HG02678 (cell line): Measurements from ENCODE around the gene PYGO1.
"Not testable (repeated sequence)": the region's sequence is repeated elsewhere in the genome, so short reads cannot be mapped to it uniquely, and the experiment has no call there.

ENCODE experiments used
- ATAC-seq: cut with Tn5 transposase; IDR thresholded peaks from one replicate; pipeline ENCODE4 v1.9.1; 2021; ENCODE audit warnings: mild to moderate bottlenecking, moderate library complexity; ENCODE audit not compliant: unreplicated experiment

Gene PYGO1, protein sequence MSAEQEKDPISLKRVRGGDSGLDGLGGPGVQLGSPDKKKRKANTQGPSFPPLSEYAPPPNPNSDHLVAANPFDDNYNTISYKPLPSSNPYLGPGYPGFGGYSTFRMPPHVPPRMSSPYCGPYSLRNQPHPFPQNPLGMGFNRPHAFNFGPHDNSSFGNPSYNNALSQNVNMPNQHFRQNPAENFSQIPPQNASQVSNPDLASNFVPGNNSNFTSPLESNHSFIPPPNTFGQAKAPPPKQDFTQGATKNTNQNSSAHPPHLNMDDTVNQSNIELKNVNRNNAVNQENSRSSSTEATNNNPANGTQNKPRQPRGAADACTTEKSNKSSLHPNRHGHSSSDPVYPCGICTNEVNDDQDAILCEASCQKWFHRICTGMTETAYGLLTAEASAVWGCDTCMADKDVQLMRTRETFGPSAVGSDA

GRCh38 chr15:55588070-55588814, at the start of gene PYGO1:
TSS of gene PYGO1 (minus strand) at chr15:55588345. CDS start at chr15:55587883, 462 bp downstream.
- peak; percentile 70 for ATAC-seq

- ATAC-seq = no peak
These were observed 48.9 kb upstream of the PYGO1 start for GRCh38 chr15:55637086-55637485.

- no peak for ATAC-seq
These were observed 45.6 kb upstream of the PYGO1 start for GRCh38 chr15:55633731-55634130.

DNA sequence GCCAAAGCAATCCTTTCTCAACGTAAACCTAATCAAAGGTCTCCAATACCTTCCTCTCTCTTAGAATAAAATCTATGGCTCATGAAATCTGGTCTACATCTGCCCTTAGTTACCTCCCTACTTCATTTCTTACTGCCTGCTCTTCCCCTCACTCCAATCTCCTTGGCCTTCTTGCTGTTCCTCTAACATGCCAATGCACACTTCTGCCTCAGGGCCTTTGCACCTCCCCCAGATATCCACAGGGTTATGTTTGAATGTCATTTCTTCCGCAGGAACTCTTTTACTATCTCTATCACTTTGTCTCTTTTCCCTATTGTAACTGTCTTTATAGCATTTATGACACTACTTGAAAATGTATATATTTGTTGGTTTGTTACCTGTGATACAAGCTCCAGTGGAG, 44.3 kb upstream of the PYGO1 start:
- ATAC-seq = no peak

- ATAC-seq = no peak
These were observed 42.7 kb upstream of the PYGO1 start for GRCh38 chr15:55630858-55631257.

DNA sequence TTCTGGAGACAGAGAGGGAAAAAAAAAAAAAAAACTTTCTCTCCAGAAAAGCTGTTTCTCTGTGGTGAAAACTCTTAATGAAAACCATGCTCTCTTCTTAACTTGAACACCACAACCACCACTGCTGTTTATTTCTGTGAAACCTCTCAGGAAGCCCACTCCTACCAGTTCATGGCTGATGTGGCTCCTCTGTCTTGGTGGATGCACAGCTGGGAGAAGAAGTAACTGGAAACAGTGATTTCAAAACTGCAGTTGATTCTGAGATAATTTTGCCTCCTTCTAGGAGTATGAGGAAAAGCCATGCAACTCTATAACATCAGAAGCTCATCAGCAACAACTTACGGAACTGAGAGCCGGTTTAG, 40.2 kb upstream of the PYGO1 start:
- no peak for ATAC-seq

GRCh38 chr15:55627730-55628368, 39.7 kb upstream of the PYGO1 start:
- no peak for ATAC-seq

- no peak for ATAC-seq
These were observed 31.6 kb upstream of the PYGO1 start for GRCh38 chr15:55619783-55620182.

GRCh38 chr15:55618387-55618786, 30.2 kb upstream of the PYGO1 start:
- ATAC-seq = no peak

- ATAC-seq = no peak
These were observed 27.3 kb upstream of the PYGO1 start for GRCh38 chr15:55615445-55615844.

DNA sequence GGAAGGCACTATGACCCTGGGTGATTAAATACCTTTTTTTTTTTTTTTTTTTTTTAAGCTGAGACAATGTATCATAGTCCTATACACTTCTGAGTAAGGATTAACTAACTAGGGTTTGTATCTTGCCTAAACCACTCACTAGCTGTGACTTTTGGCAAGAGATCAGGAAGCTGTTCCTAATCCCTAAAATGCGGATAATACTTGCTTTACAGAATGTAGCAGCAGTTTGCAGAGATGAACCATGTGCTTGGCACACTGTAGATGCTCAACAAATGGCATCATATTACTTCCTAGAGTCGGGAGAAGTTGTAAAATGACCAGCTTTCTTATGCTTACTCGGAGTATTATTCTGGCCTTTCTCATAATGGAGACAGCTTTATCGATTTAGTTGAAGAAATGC, 25.6 kb upstream of the PYGO1 start:
- no peak for ATAC-seq

DNA sequence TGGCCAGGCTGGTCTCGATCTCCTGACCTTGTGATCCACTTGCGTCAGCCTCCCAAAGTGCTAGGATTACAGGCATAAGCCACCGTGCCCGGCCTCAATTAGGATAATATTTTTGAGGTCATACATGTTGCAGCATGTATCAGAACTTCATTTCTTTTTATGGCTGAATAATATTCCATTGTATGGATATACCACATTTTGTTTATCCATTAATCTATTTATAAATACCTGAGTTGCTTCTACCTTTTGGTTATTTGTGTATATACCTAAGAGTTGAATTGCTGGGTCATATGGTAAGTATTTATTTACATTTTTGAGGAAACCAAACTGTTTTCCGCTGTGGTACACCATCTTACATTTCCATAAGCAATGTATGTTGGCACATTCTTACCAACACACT, 18.1 kb upstream of the PYGO1 start:
- ATAC-seq = no peak

DNA sequence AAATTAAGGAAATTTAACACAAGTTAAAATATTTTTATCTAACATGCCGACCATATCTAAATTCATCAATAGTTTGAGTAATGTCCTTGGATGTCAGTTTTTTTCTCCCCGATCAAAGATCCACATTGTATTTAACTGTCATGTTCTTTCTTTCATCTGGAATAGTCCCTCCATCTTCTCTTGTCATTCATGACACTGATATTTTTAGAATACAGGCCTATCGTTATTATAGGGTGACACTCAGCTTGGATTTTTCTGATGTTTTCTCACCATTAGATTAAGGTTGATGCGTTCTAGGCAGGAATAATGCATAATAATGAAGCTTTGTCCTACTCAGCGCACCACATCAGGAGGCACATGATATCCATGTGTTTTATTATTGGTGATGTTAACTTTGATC, 13.2 kb upstream of the PYGO1 start:
- no peak for ATAC-seq

DNA sequence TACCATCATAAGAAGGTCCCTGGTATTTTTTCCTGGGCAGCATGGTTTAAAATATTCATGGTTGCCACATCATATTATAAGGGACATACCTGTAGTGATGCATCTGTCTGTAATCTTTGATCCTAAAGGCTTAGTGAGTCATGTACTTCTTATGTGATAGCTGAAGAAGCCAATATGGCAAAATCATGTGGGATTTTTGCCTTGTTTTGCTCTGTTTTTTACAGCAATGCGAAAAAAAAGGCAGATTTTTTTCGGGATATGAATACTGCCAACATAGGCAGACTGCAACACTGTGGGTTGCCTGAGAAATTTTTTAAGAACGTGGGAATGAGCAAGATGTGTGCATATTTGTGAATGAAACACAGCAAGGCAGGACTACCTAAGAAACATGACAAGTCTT, 11.3 kb upstream of the PYGO1 start:
- ATAC-seq = no peak

GRCh38 chr15:55593019-55593418, 4.9 kb upstream of the PYGO1 start:
- not testable (repeated sequence) for ATAC-seq

GRCh38 chr15:55590788-55591187, 2.6 kb upstream of the PYGO1 start:
- no peak for ATAC-seq

DNA sequence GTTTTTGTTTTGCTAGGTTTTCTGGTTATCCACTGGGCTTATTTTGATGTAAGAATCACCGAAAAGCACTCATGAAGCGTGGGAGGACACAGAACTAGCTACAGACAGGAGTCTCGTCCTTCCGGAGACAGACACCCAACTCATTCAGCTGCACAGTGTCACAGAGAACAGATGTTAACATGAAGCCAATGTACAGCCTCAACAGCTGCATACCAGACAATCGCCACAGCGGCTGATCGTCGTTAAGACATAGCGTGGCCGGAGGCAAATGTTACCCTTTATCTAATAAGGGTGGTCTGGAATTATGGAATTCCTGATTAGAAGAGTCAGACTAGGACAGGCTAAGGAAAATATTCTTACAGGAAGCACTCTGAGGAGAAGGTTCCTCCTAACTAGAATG, 1.1 kb upstream of the PYGO1 start:
- no peak for ATAC-seq

DNA sequence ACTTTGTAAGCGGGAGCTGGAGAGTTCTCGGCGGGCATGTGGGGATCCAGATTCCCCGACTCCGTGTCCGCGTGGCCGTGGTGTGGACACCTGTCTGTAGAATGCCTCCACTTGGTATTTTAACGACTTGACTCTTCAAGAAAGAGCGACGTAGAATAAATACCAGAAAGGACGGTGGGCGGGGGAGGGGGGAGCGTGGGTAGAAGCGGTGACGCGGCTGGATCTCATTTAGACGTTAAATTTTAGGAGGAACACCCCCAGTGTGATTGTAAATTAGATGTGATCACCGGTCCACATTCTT, 620 bp upstream of the PYGO1 start:
- ATAC-seq = no peak

DNA sequence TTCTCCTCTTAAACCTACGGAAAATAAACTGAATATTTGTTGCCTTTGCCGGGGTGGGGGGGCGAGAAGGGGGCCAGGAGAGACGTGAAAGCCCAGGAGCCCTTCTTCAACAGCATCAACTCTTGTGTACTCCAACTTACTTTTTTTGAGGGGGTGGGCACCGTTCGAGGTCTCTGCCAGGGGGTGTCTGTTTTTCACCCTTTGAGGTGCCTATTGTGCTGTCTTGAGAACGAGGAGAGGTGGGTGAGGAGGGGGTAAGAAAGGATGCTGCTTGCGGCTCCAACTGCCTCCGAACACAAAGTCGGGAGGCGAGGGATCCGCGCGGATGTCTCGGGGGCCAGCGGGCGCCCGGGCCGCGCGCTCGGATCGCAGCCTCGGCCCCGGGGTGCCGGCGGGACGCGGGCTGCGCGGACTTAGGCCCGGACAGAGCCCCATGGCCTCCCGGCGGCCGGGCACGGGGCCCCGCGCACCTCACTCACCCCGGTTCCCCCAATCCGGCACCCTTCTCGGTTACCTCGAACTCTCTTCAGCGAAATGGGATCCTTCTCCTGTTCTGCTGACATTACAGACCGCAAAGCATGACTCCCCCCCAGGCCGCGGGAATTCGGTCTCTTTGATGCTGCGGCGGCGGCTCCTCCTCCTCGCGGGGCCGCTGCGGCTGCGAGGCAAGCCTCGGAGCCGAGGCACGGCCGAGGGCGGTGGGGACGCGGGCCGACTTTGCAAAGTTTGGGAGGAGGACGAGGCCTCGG, 650 bp downstream of the PYGO1 start:
- ATAC-seq = peak; percentile 32

- no peak for ATAC-seq
These were observed 1.3 kb downstream of the PYGO1 start for GRCh38 chr15:55586808-55587207.

- ATAC-seq = no peak
These were observed 11.2 kb downstream of the PYGO1 start for GRCh38 chr15:55576943-55577342.
